Prostate gland (tissue), 2 donors: Measurements from ENCODE around the gene RDX. TPM values are rescaled to one million over a fixed set of nuclear protein-coding genes. Genes with fewer than 3 reads are reported as not detected.

Experiments used
- DNase-seq: peaks from one replicate; pipeline ENCODE4 v3.0.0-alpha.2; 2019; ENCODE audit warnings: low spot score
- H3K27ac ChIP-seq, 2 donors: fragments of 200-600 bp; sonication (generic); 2 replicates each; pipeline ENCODE4 v1.5.1; 2017 to 2019
- H3K27me3 ChIP-seq: fragments of 200-600 bp; sonication (generic); replicated peaks from 2 replicates; pipeline ENCODE4 v1.5.1; 2019; ENCODE audit not compliant: insufficient read depth
- H3K36me3 ChIP-seq, 2 donors: fragments of 200-600 bp; sonication (generic); 1 replicate in 1 of 2; 2 replicates in 1 of 2; pipeline versions ENCODE4 v1.5.1 to v1.8.1; 2017 to 2019
- H3K4me1 ChIP-seq: fragments of 200-600 bp; sonication (generic); replicated peaks from 2 replicates; pipeline ENCODE4 v1.5.1; 2019
- H3K4me3 ChIP-seq, 2 donors: fragments of 200-600 bp; sonication (generic); 2 replicates each; pipeline ENCODE4 v1.5.1; 2017 to 2019
- H3K9me3 ChIP-seq: fragments of 200-600 bp; sonication (generic); 2 replicates; pipeline ENCODE4 v1.5.1; 2017
- POLR2A ChIP-seq: fragments of 450-650 bp; IDR thresholded peaks from one replicate; pipeline ENCODE4 v1.6.1; 2016; ENCODE audit warnings: antibody characterized with exemption, mild to moderate bottlenecking
- POLR2AphosphoS5 ChIP-seq: sonication (generic); formaldehyde crosslinking; IDR thresholded peaks from one replicate; pipeline ENCODE4 v1.6.1; 2017; ENCODE audit warnings: antibody characterized with exemption
- WGBS: methylation state at CpG from one replicate; pipeline ENCODE4 v1.1.5; 2018; 5-methylcytosine and 5-hydroxymethylcytosine counted together
- intact Hi-C: fragments of 100-400 bp; cut with DNase I; formaldehyde crosslinking; loops from one replicate; pipeline ENCODE4 v1.14.2; 2022
- total RNA-seq, 2 donors: library from RNA; depleted of rRNA; stranded (reverse); fragments of >200 nt; gene quantifications; one replicate each; pipeline ENCODE4 v1.1.0, GENCODE V29; 2016
- TF ChIP-seq, protein P1 (sequence below), 4 experiments: fragments of 200-600 bp in 2 of 4; fragments of 450-650 bp in 2 of 4; sonication (generic) in 2 of 4; IDR thresholded peaks; 1 replicate in 3 of 4; 2 replicates in 1 of 4; pipeline ENCODE4 v1.5.1; 2016 to 2019; ENCODE audit warnings: antibody characterized with exemption in 4 of 4, mild to moderate bottlenecking in 2 of 4, moderate library complexity in 2 of 4

The RDX gene
- total RNA-seq, 2 donors from 2014 or later: 45.4 to 136 TPM

GRCh38 chr11:110301032-110301431, 4.6 kb upstream of the RDX start:
- Histone ChIP-seq H3K9me3 (no peaks in the 10 kb centered on the region), H3K27ac (no peak overlapping the region), H3K4me3 (no peak overlapping the region), H3K36me3 (no peaks in the 10 kb centered on the region), H3K4me1 (no peaks in the 10 kb centered on the region), H3K27me3 (no peaks in the 10 kb centered on the region)
- no peak for DNase-seq
- intact Hi-C loops: no loop called here
- TF ChIP-seq POLR2AphosphoS5 (no peak), POLR2A (no peak)
- TF ChIP-seq, protein P1, sequence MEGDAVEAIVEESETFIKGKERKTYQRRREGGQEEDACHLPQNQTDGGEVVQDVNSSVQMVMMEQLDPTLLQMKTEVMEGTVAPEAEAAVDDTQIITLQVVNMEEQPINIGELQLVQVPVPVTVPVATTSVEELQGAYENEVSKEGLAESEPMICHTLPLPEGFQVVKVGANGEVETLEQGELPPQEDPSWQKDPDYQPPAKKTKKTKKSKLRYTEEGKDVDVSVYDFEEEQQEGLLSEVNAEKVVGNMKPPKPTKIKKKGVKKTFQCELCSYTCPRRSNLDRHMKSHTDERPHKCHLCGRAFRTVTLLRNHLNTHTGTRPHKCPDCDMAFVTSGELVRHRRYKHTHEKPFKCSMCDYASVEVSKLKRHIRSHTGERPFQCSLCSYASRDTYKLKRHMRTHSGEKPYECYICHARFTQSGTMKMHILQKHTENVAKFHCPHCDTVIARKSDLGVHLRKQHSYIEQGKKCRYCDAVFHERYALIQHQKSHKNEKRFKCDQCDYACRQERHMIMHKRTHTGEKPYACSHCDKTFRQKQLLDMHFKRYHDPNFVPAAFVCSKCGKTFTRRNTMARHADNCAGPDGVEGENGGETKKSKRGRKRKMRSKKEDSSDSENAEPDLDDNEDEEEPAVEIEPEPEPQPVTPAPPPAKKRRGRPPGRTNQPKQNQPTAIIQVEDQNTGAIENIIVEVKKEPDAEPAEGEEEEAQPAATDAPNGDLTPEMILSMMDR (IDR thresholded peaks at IDR 0.05): no peak
- WGBS: 99% methylated on average over 22 of the region's 27 CpGs

DNA sequence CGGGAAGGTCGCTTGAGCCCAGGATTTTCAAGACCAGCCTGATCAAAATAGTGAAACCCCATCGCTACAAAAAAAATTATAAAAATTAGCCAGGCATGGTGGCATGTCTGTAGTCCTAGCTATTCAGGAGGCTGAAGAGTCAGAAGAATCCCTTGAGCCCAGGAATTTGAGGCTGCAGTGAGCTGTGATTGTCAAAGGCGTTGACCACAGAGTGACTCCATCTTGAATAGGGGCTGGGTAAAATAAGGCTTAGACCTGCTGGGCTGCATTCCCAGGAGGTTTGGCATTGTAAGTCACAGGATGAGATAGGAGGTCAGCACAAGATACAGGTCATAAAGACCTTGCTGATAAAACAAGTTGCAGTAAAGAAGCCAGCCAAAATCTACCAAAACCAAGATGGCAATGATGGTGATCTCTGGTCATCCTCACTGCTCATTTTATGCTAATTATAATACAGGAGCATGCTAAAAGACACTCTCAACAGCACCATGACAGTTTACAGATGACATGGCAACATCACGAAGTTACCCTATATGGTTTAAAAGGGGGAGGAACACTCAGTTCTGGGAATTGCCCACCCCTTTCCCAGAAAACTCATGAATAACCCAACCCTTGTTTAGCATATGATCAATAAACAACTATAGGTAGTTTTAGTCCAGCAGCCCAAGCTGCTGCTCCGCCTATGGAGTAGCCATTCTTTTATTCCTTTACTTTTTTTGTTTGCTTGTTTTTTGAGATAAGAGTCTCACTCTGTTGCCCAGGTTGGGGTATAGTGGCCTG, 2.8 kb upstream of the RDX start:
- H3K36me3 ChIP-seq: no peaks in the 10 kb centered on the region
- H3K27ac ChIP-seq: no peak overlapping the region
- 94% methylated on average over 6 of the region's 6 CpGs for WGBS
- no peaks in the 10 kb centered on the region for H3K27me3 ChIP-seq
- DNase-seq: no peak
- H3K4me3 ChIP-seq: no peak overlapping the region
- no peak for TF ChIP-seq POLR2AphosphoS5
- no peak for TF ChIP-seq POLR2A
- TF ChIP-seq, protein P1 (IDR thresholded peaks at IDR 0.05): no peak
- intact Hi-C loops: loop anchor here (5.0 to 10.0 kb wide), 2 partner anchors 136 to 207 kb away; partner anchors contain the start of gene ZC3H12C
- H3K9me3 ChIP-seq: no peaks in the 10 kb centered on the region
- no peaks in the 10 kb centered on the region for H3K4me1 ChIP-seq

GRCh38 chr11:110298301-110298765, 1.9 kb upstream of the RDX start:
- DNase-seq: no peak
- H3K9me3 ChIP-seq: no peaks in the 10 kb centered on the region
- intact Hi-C loops: loop anchor here (5.0 to 10.0 kb wide), 2 partner anchors 136 to 206 kb away; partner anchors contain the start of gene ZC3H12C
- TF ChIP-seq POLR2A (no peak), POLR2AphosphoS5 (no peak)
- TF ChIP-seq, protein P1 (IDR thresholded peaks at IDR 0.05): no peak
- no peaks in the 10 kb centered on the region for H3K4me1 ChIP-seq
- no peak overlapping the region for H3K4me3 ChIP-seq
- WGBS: 87% methylated on average over 5 of the region's 5 CpGs
- no peaks in the 10 kb centered on the region for H3K27me3 ChIP-seq
- H3K36me3 ChIP-seq: no peaks in the 10 kb centered on the region
- no peak overlapping the region for H3K27ac ChIP-seq

DNA sequence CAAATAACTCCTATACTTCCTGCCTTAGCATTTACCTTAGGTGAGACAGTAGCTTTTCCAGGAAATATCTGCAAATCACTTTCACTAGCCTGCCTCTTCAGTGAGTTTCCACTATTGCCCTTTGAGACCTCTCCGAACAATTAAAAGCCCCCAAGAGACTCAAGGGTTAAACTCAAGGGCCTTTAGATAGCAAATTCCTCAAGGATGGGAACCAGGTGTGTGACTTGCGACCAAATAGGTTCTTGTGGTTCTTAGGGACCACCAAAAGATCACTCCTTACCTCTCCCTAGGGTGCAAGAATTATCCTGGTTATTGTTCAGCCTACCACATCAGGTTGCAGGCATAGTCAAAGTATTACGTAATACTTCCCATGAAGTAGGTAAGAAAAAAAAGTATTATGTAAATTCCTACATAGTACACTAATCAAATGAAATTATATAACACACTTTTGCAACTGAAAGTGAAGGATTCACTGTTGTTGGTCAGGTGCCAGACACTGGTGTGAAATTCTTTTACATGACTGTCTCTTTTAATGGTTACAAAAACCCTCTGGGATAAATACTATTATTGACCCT, 1.4 kb upstream of the RDX start:
- Histone ChIP-seq H3K4me1 (no peaks in the 10 kb centered on the region), H3K27ac (no peak overlapping the region), H3K4me3 (no peak overlapping the region), H3K27me3 (no peaks in the 10 kb centered on the region), H3K36me3 (no peaks in the 10 kb centered on the region), H3K9me3 (no peaks in the 10 kb centered on the region)
- TF ChIP-seq POLR2A: no peak
- no peak for TF ChIP-seq POLR2AphosphoS5
- TF ChIP-seq, protein P1 (IDR thresholded peaks at IDR 0.05): no peak
- WGBS: 85% methylated on average over 3 of the region's 3 CpGs
- no peak for DNase-seq
- intact Hi-C loops: loop anchor here (5.0 to 10.0 kb wide), 2 partner anchors 137 to 206 kb away; partner anchors contain the start of gene ZC3H12C
